ENCODE measurements around the gene TSPAN9.
A peak's percentile ranks its signal among the peaks of the same experiment; 100 is the strongest.

TSPAN9 gene

DNA sequence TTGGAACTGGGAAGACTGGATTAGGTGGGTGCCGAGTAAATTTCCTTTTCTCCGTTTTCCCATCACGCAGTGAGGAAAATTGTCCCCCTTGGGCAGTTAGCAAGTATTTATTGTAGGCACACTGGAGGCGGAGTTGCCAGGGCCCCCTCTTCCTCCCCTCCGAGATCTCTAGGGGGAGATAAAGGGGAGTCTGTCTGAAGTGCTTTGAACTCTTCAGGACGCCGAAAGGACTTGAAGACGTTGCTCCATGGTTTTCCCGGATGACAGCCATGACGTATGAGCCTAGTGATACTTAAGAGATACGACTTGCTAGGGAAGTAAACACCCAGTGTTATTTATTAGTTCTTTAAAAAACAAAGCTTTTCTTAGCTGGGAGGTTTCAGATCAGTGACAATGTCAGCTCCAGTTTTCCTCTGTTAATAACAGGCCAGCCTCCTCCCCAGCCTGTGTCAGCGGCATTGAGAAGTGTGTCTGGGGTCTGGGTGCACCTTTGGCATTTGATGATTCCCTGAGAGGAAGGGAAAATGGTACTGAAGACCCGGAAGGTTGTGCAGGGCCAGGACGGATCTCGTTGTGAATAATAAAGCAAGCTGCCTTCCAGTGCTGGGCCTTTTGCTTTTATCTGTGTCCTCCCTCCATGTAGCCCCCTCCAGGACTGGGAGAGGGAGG, 78.7 kb downstream of the TSPAN9 start:
- Mint-ChIP-seq H3K9me3 (peaks cover 18% of the 10 kb centered on the region), H3K27ac (peak overlapping the region; percentile 93), H3K36me3 (ENCODE audit: low read depth) (peaks cover 26% of the 10 kb centered on the region), H3K4me1 (peaks cover 85% of the 10 kb centered on the region), H3K27me3 (ENCODE audit: low read depth, poor library complexity) (peaks cover 5% of the 10 kb centered on the region), H3K4me3 (peak overlapping the region; percentile 68)
- DNase-seq = no peak
- TF ChIP-seq CTCF (IDR thresholded peaks at IDR 0.05) = no peak

GRCh38 chr12:3157581-3158323, 80.6 kb downstream of the TSPAN9 start:
- TF ChIP-seq CTCF (IDR thresholded peaks at IDR 0.05) = no peak
- Mint-ChIP-seq H3K9me3 (peaks cover 33% of the 10 kb centered on the region), H3K27me3 (ENCODE audit: low read depth, poor library complexity) (peaks cover 8% of the 10 kb centered on the region), H3K4me3 (no peak overlapping the region), H3K4me1 (peaks cover 75% of the 10 kb centered on the region), H3K36me3 (ENCODE audit: low read depth) (peaks cover 39% of the 10 kb centered on the region), H3K27ac (no peak overlapping the region)
- DNase-seq = no peak

DNA sequence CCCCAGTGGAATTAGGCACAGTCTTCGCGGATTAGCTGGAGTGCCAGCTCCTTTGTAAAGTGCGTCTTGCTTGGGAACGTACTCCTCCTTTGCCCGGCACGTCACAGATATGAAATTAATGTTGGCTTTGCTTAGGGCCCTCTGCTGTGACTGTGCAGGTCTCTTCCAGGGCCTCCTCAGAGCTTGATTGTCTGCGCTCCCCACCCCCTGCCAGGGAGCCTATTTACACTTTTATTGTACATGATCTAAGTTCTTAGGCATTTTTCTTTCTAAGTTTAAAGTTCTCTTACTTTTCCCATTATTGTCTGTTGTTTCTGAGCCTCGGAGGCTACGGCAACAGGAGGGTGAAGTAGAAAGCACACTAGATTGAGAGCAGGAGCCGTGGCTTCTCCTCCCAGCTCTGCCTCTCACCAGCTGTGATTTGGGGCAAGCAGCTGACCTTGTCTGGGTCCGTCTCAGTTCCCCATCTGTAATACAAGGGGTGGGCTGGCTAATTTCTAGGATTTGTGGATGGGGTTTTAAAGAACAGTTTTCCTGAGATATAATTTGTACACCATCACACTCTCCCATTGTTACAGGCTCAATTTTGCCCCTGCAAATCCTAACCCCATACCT, 81.8 kb downstream of the TSPAN9 start:
- Mint-ChIP-seq H3K36me3 (ENCODE audit: low read depth) (peaks cover 45% of the 10 kb centered on the region), H3K4me1 (peaks cover 76% of the 10 kb centered on the region), H3K9me3 (peaks cover 37% of the 10 kb centered on the region), H3K4me3 (no peak overlapping the region), H3K27ac (peak overlapping the region; percentile 91), H3K27me3 (ENCODE audit: low read depth, poor library complexity) (peaks cover 8% of the 10 kb centered on the region)
- no peak for TF ChIP-seq CTCF (IDR thresholded peaks at IDR 0.05)
- no peak for DNase-seq

- Mint-ChIP-seq H3K9me3 (peaks cover 37% of the 10 kb centered on the region), H3K27ac (no peak overlapping the region), H3K36me3 (ENCODE audit: low read depth) (peaks cover 45% of the 10 kb centered on the region), H3K4me3 (no peak overlapping the region), H3K4me1 (peaks cover 76% of the 10 kb centered on the region), H3K27me3 (ENCODE audit: low read depth, poor library complexity) (peaks cover 10% of the 10 kb centered on the region)
- TF ChIP-seq CTCF (IDR thresholded peaks at IDR 0.05) = no peak
- no peak for DNase-seq
These were observed 82.9 kb downstream of the TSPAN9 start for GRCh38 chr12:3160081-3160480.

DNA sequence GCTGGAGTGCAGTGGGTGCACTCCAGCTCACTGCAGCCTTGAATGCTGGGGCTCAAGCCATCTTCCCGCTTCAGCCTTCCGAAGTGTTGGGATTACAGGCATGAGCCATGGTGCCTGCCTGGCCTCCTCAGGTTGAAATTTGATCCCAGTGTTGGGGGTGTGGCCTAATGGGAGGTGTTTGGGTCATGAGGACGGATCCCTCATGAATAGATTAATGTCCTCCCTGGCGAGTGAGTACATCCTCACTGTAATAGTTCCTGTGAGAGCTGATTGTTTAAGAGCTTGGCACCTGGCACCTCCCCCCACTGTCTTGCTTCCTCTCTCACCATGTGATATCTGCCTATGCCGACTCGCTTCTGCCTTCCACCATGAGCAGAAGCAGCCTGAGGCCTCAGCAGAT, 84.7 kb downstream of the TSPAN9 start:
- no peak for DNase-seq
- H3K36me3 Mint-ChIP-seq (ENCODE audit: low read depth) = peaks cover 41% of the 10 kb centered on the region
- H3K27ac Mint-ChIP-seq = no peak overlapping the region
- H3K4me1 Mint-ChIP-seq = peaks cover 67% of the 10 kb centered on the region
- no peak overlapping the region for H3K4me3 Mint-ChIP-seq
- peaks cover 37% of the 10 kb centered on the region for H3K9me3 Mint-ChIP-seq
- peaks cover 10% of the 10 kb centered on the region for H3K27me3 Mint-ChIP-seq (ENCODE audit: low read depth, poor library complexity)
- TF ChIP-seq CTCF (IDR thresholded peaks at IDR 0.05) = no peak
